Measurements from ENCODE around the gene PPARG.
"Not testable (repeated sequence)": the region's sequence is repeated elsewhere in the genome, so short reads cannot be mapped to it uniquely, and the experiment has no call there.

PPARG gene

GRCh38 chr3:12477256-12477655 is 188.4 kb downstream of the PPARG start:
- no peak for TF ChIP-seq POLR2AphosphoS5 (IDR thresholded peaks at IDR 0.05; ENCODE audit: low read depth, low read length)
- TF ChIP-seq TAF1 (IDR thresholded peaks at IDR 0.05; ENCODE audit: borderline replicate concordance, low read depth, low read length): no peak
- no peak for TF ChIP-seq POLR2A (IDR thresholded peaks at IDR 0.05; ENCODE audit: low read depth, low read length)
- FAIRE-seq: no peak
- no peak for DNase-seq (ENCODE audit: insufficient read length)

DNA sequence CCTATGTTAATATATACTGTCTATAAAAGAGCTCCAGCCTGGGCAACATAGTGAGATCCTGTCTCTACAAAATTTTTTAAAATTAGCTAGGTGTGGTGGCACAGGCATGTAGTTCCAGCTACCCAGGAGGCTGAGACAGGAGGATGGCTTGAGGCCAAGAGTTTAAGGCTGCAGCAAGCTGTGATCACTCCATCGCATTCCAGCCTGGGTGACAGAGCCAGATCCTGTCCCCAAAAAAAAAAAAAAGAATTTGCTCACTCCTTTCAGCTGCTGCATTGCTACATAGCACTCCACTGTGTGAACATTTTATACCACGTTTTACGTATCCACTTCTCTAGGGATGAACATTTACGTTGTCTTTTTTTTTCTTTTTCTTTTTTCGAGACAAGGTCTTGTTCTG is 189.5 kb downstream of the PPARG start:
- DNase-seq (ENCODE audit: insufficient read length) (no peak), FAIRE-seq (no peak)
- TF ChIP-seq TAF1 (IDR thresholded peaks at IDR 0.05; ENCODE audit: borderline replicate concordance, low read depth, low read length) (no peak), POLR2A (IDR thresholded peaks at IDR 0.05; ENCODE audit: low read depth, low read length) (no peak), POLR2AphosphoS5 (IDR thresholded peaks at IDR 0.05; ENCODE audit: low read depth, low read length) (no peak)

- FAIRE-seq: not testable (repeated sequence)
Measured at GRCh38 chr3:12479198-12479597, 190.3 kb downstream of the PPARG start.

DNA sequence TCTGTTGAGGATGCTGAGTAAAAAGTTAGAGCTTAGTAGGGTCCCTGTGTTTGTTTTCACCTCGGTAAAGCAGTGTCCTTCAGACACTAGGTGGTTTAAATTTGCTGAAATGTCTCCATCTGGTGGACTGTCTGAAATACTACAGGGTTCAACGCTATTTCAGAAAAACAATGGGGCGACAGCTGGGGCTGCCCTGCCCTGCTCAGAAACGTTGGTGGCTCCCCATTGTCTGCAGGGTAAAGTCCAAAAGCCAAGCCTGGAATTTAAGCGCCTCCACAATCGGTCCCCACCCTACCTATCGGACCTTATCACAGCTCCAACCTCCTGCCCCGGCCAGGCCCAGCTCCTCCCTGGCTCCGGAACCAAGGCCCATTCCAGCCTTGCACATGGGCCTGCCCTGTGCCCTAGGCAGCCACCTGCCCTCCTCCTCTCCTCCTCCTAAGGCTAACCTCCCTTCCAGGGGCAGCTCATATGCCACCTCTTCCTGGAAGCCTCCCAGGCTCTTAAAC is 191.1 kb downstream of the PPARG start:
- FAIRE-seq (no peak), DNase-seq (ENCODE audit: insufficient read length) (peak; percentile 44)
- TF ChIP-seq POLR2A (IDR thresholded peaks at IDR 0.05; ENCODE audit: low read depth, low read length): no peak
- TF ChIP-seq POLR2AphosphoS5 (IDR thresholded peaks at IDR 0.05; ENCODE audit: low read depth, low read length): no peak
- TF ChIP-seq TAF1 (IDR thresholded peaks at IDR 0.05; ENCODE audit: borderline replicate concordance, low read depth, low read length): no peak

More at GRCh38 chr3:12479198-12479597, 190.3 kb downstream of the PPARG start:
- DNase-seq (ENCODE audit: insufficient read length): not testable (repeated sequence)

DNA sequence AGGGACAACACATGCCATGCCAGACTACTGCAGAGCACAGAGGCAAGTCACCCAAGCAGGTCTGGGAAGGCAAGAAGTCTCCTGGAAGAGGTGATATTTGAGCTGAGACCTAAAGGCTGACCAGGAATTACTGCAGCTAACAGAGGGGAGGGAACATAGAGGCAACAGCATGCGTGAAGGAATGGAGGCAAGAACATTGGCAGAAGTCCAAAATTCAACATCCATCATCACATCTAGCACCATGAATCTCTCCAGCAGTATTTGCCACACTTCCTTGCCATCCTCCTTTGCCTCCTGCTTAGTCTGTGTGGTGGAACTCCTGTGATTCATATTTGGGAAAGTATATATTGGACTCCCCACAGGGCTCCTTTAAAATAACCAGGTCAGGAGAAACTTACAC is 194.5 kb downstream of the PPARG start:
- DNase-seq (ENCODE audit: insufficient read length): no peak
- no peak for FAIRE-seq
- no peak for TF ChIP-seq POLR2AphosphoS5 (IDR thresholded peaks at IDR 0.05; ENCODE audit: low read depth, low read length)
- TF ChIP-seq TAF1 (IDR thresholded peaks at IDR 0.05; ENCODE audit: borderline replicate concordance, low read depth, low read length): no peak

- FAIRE-seq: no peak
- TF ChIP-seq POLR2A (IDR thresholded peaks at IDR 0.05; ENCODE audit: low read depth, low read length): no peak
- no peak for TF ChIP-seq POLR2AphosphoS5 (IDR thresholded peaks at IDR 0.05; ENCODE audit: low read depth, low read length)
- no peak for TF ChIP-seq TAF1 (IDR thresholded peaks at IDR 0.05; ENCODE audit: borderline replicate concordance, low read depth, low read length)
- DNase-seq (ENCODE audit: insufficient read length): no peak
Measured at GRCh38 chr3:12483872-12484197, 195.0 kb downstream of the PPARG start.
